Type B pancreatic cell (in vitro differentiated cells): Measurements from ENCODE around the gene XPNPEP2. TPM values are rescaled to one million over a fixed set of nuclear protein-coding genes. Genes with fewer than 3 reads are reported as not detected.

Source experiments
- DNase-seq: peaks from one replicate; pipeline ENCODE4 v3.0.0; 2021; ENCODE audit warnings: mixed read lengths; ENCODE audit not compliant: unreplicated experiment; ENCODE audit errors: extremely low spot score
- H3K27ac Mint-ChIP-seq: 2 replicates; pipeline ENCODE4 v1.8.0; 2021; ENCODE audit warnings: mild to moderate bottlenecking, mixed read lengths
- H3K27me3 Mint-ChIP-seq: 2 replicates; pipeline ENCODE4 v1.8.0; 2021; ENCODE audit warnings: mixed read lengths
- H3K36me3 Mint-ChIP-seq: 2 replicates; pipeline ENCODE4 v1.8.0; 2021; ENCODE audit warnings: mixed read lengths
- H3K4me1 Mint-ChIP-seq: one replicate; pipeline ENCODE4 v1.8.0; 2021; ENCODE audit warnings: mixed read lengths; ENCODE audit not compliant: unreplicated experiment
- H3K4me3 Mint-ChIP-seq: 2 replicates; pipeline ENCODE4 v1.8.0; 2021; ENCODE audit warnings: mild to moderate bottlenecking, mixed read lengths
- H3K9me3 Mint-ChIP-seq: 2 replicates; pipeline ENCODE4 v1.8.0; 2021; ENCODE audit warnings: mixed read lengths
- long read RNA-seq: library from polyadenylated mRNA; unstranded; transcript quantifications from one replicate; pipeline ENCODE4 v2.0.0, GENCODE V29; 2020
- total RNA-seq: library from RNA; stranded (reverse); gene quantifications from 2 replicates; pipeline ENCODE4 v1.2.1, GENCODE V29; 2021; ENCODE audit warnings: low replicate concordance
- TF ChIP-seq, protein P1 (sequence below): fragments of 200-600 bp; sonication (generic); conservative IDR thresholded peaks from 2 replicates; pipeline ENCODE4 v1.5.0; 2021; ENCODE audit warnings: antibody characterized with exemption, mild to moderate bottlenecking

XPNPEP2 gene
- 1.2 and 6.8 TPM in 2 replicates for total RNA-seq
- long read RNA-seq, partial matches to known transcripts: 0 of 2 reads
- long read RNA-seq, other reads (novel, unspliced or antisense): 1 of 2 reads

GRCh38 chrX:129738466-129739308 is at the start of gene XPNPEP2:
TSS of gene XPNPEP2 (plus strand) at chrX:129738979. CDS start at chrX:129739214, 235 bp downstream.
- no peak for DNase-seq
- Mint-ChIP-seq H3K27ac (peak within 1 kb of the TSS; percentile 89), H3K36me3 (no peaks in the 10 kb centered on the region), H3K9me3 (peaks cover 5% of the 10 kb centered on the region), H3K27me3 (peaks cover 4% of the 10 kb centered on the region), H3K4me3 (peak within 1 kb of the TSS; percentile 76), H3K4me1 (peaks cover 6% of the 10 kb centered on the region)
- TF ChIP-seq, protein P1, sequence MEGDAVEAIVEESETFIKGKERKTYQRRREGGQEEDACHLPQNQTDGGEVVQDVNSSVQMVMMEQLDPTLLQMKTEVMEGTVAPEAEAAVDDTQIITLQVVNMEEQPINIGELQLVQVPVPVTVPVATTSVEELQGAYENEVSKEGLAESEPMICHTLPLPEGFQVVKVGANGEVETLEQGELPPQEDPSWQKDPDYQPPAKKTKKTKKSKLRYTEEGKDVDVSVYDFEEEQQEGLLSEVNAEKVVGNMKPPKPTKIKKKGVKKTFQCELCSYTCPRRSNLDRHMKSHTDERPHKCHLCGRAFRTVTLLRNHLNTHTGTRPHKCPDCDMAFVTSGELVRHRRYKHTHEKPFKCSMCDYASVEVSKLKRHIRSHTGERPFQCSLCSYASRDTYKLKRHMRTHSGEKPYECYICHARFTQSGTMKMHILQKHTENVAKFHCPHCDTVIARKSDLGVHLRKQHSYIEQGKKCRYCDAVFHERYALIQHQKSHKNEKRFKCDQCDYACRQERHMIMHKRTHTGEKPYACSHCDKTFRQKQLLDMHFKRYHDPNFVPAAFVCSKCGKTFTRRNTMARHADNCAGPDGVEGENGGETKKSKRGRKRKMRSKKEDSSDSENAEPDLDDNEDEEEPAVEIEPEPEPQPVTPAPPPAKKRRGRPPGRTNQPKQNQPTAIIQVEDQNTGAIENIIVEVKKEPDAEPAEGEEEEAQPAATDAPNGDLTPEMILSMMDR: no peak

DNA sequence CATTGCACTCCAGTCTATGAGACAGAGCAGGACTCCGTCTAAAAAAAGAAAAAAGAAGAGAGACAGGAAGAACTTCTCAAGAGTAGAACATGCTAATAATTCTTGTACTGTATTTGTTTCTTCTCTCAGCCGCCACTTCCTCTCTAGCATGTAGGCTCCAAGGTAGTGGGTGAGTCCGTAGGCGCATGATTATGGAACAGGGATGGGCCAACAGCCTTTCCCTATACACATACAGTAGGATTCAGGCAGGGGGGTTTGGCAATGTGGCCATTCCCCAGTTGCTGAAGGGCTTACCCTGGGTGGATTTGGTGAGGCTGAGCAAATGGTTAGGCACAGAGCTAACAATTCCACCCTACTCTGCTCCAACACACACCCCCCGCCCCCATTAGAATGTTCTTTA is 49.0 kb upstream of the XPNPEP2 start:
- H3K4me1 Mint-ChIP-seq: peaks cover 4% of the 10 kb centered on the region
- TF ChIP-seq, protein P1: no peak
- H3K27ac Mint-ChIP-seq: no peak overlapping the region

GRCh38 chrX:129690435-129690834 is 48.3 kb upstream of the XPNPEP2 start:
- H3K9me3 Mint-ChIP-seq: no peaks in the 10 kb centered on the region
- H3K27me3 Mint-ChIP-seq: no peaks in the 10 kb centered on the region
- H3K4me1 Mint-ChIP-seq: peaks cover 4% of the 10 kb centered on the region
- H3K36me3 Mint-ChIP-seq: no peaks in the 10 kb centered on the region
- H3K4me3 Mint-ChIP-seq: no peak overlapping the region
- no peak overlapping the region for H3K27ac Mint-ChIP-seq
- DNase-seq: peak; percentile 22
- TF ChIP-seq, protein P1: no peak

More for the DNA sequence above, 49.0 kb upstream of the XPNPEP2 start:
- no peak overlapping the region for H3K4me3 Mint-ChIP-seq
- H3K27me3 Mint-ChIP-seq: no peaks in the 10 kb centered on the region
- no peaks in the 10 kb centered on the region for H3K9me3 Mint-ChIP-seq
- no peak for DNase-seq
- no peaks in the 10 kb centered on the region for H3K36me3 Mint-ChIP-seq

DNA sequence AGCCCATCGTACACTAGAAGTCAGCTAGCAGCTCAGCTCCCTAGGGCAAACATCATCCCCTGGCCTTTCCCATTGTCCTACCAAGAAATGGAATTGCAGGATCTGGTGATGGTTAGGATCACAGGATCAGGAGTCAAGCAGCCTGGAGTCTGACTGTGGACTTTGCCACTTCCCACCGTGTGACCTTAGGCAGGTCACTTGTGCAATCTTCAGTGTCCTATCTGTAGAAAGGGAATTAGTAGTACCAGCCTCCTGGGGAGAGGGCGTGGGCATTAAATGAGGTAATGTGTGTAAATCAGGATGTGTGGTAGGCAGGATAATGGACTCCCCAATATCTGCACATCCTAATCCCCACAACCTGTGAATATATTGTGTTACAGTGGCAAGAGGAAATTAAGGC is 45.4 kb upstream of the XPNPEP2 start:
- Mint-ChIP-seq H3K9me3 (no peaks in the 10 kb centered on the region), H3K4me3 (no peak overlapping the region), H3K27me3 (peaks cover 4% of the 10 kb centered on the region), H3K27ac (no peak overlapping the region), H3K4me1 (no peaks in the 10 kb centered on the region), H3K36me3 (no peaks in the 10 kb centered on the region)
- peak; percentile 39 for DNase-seq
- TF ChIP-seq, protein P1: no peak

DNA sequence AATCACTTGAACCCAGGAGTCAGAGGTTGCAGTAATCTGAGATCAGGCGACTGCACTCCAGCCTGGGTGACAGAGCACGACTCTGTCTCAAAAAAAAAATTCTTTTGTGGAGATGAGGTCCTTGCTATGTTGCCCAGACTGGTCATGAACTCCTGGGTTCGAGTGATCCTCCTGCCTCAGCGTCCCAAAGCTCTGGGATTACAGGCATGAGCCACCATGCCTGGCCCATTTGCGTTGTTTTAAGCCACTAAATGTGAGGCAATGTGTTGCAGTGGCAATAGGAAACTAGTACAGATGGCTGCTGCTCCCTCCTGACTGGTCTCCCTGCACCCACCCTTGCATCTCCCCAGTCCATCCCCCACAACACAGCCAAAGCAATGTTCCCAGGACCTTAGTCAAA is 44.0 kb upstream of the XPNPEP2 start:
- Mint-ChIP-seq H3K4me1 (no peaks in the 10 kb centered on the region), H3K4me3 (no peak overlapping the region), H3K27ac (no peak overlapping the region), H3K27me3 (peaks cover 4% of the 10 kb centered on the region), H3K36me3 (no peaks in the 10 kb centered on the region), H3K9me3 (no peaks in the 10 kb centered on the region)
- TF ChIP-seq, protein P1: no peak
- DNase-seq: peak; percentile 40
